ENCODE measurements around the gene MAP6. TPM values are rescaled to one million over a fixed set of nuclear protein-coding genes. Genes with fewer than 3 reads are reported as not detected.

The MAP6 gene
- total and polyA plus RNA-seq, 10 of the 15 experiments (the other 5 are each of a cell fraction or from before 2014, with no cell fraction given), result 0.06 to 0.19 (median 0.11) TPM; not detected in 5

DNA sequence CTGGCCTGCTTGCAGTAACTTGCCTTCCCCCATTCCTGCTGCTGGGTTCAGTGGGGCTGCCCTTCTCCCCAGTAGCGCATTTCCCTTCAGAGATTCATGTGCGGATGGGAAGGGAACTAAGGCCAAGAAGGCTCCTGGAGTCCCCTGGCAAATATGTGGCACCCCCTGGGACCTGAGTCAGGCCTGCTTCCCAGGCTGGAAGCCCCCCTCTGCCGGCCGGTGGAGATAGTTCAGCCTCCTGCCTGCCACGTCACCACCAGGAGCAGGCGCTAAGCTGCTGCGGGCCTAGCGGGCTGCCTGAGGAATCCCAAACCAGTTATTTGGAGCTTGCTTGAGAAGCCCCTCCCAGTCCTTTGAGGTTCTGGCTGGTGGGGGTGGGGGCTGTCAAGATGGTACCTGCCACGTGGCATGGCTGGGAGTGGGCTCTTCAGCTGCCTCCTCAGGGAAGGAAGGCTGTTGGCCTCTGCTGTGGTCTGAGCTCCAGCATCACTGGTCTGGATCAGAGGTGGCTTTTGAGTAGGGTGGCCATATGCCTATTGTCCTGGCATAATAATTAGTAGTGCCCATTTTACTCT lies 104.8 kb downstream of the MAP6 start (continued):
- TF ChIP-seq, protein P1, sequence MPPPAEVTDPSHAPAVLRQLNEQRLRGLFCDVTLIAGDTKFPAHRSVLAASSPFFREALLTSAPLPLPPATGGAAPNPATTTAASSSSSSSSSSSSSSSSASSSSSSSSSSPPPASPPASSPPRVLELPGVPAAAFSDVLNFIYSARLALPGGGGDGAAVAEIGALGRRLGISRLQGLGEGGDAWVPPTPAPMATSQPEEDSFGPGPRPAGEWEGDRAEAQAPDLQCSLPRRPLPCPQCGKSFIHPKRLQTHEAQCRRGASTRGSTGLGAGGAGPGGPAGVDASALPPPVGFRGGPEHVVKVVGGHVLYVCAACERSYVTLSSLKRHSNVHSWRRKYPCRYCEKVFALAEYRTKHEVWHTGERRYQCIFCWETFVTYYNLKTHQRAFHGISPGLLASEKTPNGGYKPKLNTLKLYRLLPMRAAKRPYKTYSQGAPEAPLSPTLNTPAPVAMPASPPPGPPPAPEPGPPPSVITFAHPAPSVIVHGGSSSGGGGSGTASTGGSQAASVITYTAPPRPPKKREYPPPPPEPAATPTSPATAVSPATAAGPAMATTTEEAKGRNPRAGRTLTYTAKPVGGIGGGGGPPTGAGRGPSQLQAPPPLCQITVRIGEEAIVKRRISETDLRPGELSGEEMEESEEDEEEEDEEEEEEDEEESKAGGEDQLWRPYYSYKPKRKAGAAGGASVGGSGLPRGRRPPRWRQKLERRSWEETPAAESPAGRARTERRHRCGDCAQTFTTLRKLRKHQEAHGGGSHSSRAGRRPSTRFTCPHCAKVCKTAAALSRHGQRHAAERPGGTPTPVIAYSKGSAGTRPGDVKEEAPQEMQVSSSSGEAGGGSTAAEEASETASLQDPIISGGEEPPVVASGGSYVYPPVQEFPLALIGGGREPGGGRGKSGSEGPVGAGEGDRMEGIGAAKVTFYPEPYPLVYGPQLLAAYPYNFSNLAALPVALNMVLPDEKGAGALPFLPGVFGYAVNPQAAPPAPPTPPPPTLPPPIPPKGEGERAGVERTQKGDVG (CRISPR knock-in tag; IDR thresholded peaks at IDR 0.05), result no peak
- no peak for TF ChIP-seq NFYA (IDR thresholded peaks at IDR 0.05; ENCODE audit: borderline replicate concordance, low read depth, low read length)
- TF ChIP-seq WRNIP1 (IDR thresholded peaks at IDR 0.05; ENCODE audit: borderline replicate concordance, low read depth, low read length), result no peak
- TF ChIP-seq, protein P2, sequence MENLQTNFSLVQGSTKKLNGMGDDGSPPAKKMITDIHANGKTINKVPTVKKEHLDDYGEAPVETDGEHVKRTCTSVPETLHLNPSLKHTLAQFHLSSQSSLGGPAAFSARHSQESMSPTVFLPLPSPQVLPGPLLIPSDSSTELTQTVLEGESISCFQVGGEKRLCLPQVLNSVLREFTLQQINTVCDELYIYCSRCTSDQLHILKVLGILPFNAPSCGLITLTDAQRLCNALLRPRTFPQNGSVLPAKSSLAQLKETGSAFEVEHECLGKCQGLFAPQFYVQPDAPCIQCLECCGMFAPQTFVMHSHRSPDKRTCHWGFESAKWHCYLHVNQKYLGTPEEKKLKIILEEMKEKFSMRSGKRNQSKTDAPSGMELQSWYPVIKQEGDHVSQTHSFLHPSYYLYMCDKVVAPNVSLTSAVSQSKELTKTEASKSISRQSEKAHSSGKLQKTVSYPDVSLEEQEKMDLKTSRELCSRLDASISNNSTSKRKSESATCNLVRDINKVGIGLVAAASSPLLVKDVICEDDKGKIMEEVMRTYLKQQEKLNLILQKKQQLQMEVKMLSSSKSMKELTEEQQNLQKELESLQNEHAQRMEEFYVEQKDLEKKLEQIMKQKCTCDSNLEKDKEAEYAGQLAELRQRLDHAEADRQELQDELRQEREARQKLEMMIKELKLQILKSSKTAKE (IDR thresholded peaks at IDR 0.05; ENCODE audit: low read depth, poor library complexity, severe bottlenecking), result no peak

DNA sequence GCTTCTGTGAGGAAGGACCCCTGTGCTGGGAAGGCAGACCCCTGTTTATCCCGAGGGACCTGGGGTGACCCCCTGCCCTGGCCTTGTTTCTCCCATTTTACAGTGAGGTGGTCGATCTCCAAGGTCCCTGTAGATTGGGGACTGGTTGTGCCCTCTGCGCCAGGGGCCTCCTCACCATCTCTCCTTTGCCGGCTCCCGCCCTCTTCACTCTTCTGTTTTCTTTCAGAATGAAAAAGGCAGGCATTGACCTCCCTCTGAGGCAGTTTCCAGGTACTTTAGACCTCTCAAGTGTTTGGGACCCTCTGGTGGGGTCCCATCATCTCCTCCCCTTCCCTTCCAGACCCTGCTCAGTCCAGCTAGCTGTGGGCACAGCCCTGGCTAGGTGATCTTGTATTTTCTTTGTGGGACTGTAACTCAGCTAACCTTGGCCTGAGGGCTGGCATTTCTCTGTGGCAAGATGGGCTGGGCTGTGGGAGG lies 105.3 kb downstream of the MAP6 start:
- ChIA-PET SMC1A (ENCODE audit: uncharacterized antibody, unreplicated experiment) (no interaction called here), RAD21 (ENCODE audit: unreplicated experiment) (no interaction called here), CTCF (interaction anchor here (0.9 to 1.7 kb wide), 2 partner anchors 10 to 15 kb away, joined by 3 to 7 read pairs; no protein-coding TSS in a partner anchor), POLR2A (interaction anchor here (0.7 kb wide), 1 partner anchor 11 kb away, joined by 3 read pairs; no protein-coding TSS in a partner anchor)
- peak overlapping the region; percentile 94; the same call in 1 of the 2 replicates for H3K27ac ChIP-seq (ENCODE audit: control insufficient read depth, insufficient read depth)
- no peaks in the 10 kb centered on the region for H3K9me3 ChIP-seq (replicated peaks; ENCODE audit: control insufficient read depth, insufficient read depth, low read length)
- in situ Hi-C loops (cut with MboI), result no loop called here
- peak overlapping the region; percentile 99; the same call in 1 of the 2 replicates for H3K4me2 ChIP-seq (ENCODE audit: control insufficient read depth, insufficient read depth)
- no peaks in the 10 kb centered on the region for H4K20me1 ChIP-seq (ENCODE audit: control insufficient read depth, insufficient read depth)
- H3K4me3 ChIP-seq, result peak overlapping the region; percentile 82
- FAIRE-seq, result no peak
- intact Hi-C loops (cut with micrococcal nuclease; ENCODE audit: unreplicated experiment), result no loop called here
- no peak for ATAC-seq
- no peak overlapping the region for H2AFZ ChIP-seq (ENCODE audit: control insufficient read depth, low read depth, low read length)
- DNase-seq (ENCODE audit: low read depth, low spot score), result no peak
- H3K79me2 ChIP-seq (ENCODE audit: control insufficient read depth, insufficient read depth, low read length), result peaks cover 19% of the 10 kb centered on the region
- H3K4me1 ChIP-seq (ENCODE audit: control insufficient read depth, insufficient read depth, low read length), result peaks cover 5% of the 10 kb centered on the region
- H3K27me3 ChIP-seq (replicated peaks in 1 of 2; ENCODE audit: control insufficient read depth in 2 of 2, insufficient read depth in 2 of 2, low read length in 1 of 2), result no peaks in the 10 kb centered on the region
- peak overlapping the region; percentile 96 for H3K9ac ChIP-seq (ENCODE audit: control insufficient read depth, insufficient read depth, low read length)
- peaks cover 3 to 4% of the 10 kb centered on the region in 2 experiments; a peak in 1 of 4 replicates for H3K36me3 ChIP-seq (ENCODE audit: control insufficient read depth in 2 of 2, insufficient read depth in 2 of 2, low read length in 1 of 2)
- BruUV-seq (replicated peaks), result no TSS peak
- 65% methylated on average over 5 of the region's 5 CpGs for WGBS (ENCODE audit: insufficient coverage, insufficient replicate concordance, low lambda C conversion rate, missing lambda C conversion rate)
- no peak for TF ChIP-seq CREM (IDR thresholded peaks at IDR 0.05; ENCODE audit: low read depth)
- TF ChIP-seq TAF1 (IDR thresholded peaks at IDR 0.05; ENCODE audit: borderline replicate concordance, low read depth, low read length), result no peak
- TF ChIP-seq, protein P3, sequence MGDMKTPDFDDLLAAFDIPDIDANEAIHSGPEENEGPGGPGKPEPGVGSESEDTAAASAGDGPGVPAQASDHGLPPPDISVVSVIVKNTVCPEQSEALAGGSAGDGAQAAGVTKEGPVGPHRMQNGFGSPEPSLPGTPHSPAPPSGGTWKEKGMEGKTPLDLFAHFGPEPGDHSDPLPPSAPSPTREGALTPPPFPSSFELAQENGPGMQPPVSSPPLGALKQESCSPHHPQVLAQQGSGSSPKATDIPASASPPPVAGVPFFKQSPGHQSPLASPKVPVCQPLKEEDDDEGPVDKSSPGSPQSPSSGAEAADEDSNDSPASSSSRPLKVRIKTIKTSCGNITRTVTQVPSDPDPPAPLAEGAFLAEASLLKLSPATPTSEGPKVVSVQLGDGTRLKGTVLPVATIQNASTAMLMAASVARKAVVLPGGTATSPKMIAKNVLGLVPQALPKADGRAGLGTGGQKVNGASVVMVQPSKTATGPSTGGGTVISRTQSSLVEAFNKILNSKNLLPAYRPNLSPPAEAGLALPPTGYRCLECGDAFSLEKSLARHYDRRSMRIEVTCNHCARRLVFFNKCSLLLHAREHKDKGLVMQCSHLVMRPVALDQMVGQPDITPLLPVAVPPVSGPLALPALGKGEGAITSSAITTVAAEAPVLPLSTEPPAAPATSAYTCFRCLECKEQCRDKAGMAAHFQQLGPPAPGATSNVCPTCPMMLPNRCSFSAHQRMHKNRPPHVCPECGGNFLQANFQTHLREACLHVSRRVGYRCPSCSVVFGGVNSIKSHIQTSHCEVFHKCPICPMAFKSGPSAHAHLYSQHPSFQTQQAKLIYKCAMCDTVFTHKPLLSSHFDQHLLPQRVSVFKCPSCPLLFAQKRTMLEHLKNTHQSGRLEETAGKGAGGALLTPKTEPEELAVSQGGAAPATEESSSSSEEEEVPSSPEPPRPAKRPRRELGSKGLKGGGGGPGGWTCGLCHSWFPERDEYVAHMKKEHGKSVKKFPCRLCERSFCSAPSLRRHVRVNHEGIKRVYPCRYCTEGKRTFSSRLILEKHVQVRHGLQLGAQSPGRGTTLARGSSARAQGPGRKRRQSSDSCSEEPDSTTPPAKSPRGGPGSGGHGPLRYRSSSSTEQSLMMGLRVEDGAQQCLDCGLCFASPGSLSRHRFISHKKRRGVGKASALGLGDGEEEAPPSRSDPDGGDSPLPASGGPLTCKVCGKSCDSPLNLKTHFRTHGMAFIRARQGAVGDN (IDR thresholded peaks at IDR 0.05), result no peak
- TF ChIP-seq MXI1 (IDR thresholded peaks at IDR 0.05; ENCODE audit: low read depth, low read length), result no peak
- no peak for TF ChIP-seq ZZZ3 (IDR thresholded peaks at IDR 0.05; ENCODE audit: control insufficient read depth, insufficient read length, low read depth)
- TF ChIP-seq PAX5 (IDR thresholded peaks at IDR 0.05; ENCODE audit: borderline replicate concordance, low read depth, low read length), result no peak
- no peak for TF ChIP-seq NFXL1 (IDR thresholded peaks at IDR 0.05; ENCODE audit: borderline replicate concordance)
- TF ChIP-seq RB1 (IDR thresholded peaks at IDR 0.05; ENCODE audit: borderline replicate concordance), result no peak

Data from GM12878 (cell line).